Astrocyte of the spinal cord (primary cell): ENCODE data around the gene NTN1.

ENCODE experiments used
- DNase-seq: peaks from one replicate; pipeline ENCODE4 v3.0.0; 2011; ENCODE audit warnings: low read depth, low spot score
- H3K4me3 ChIP-seq: 2 replicates; pipeline ENCODE4 v1.5.1; 2011; ENCODE audit warnings: low read depth, mild to moderate bottlenecking, low read length, moderate library complexity
- CTCF ChIP-seq: IDR thresholded peaks from 2 replicates; pipeline ENCODE4 v1.5.1; 2012; ENCODE audit warnings: low read depth, mild to moderate bottlenecking, low read length, inconsistent platforms
- in situ Hi-C: cut with HindIII; loops from 2 replicates; pipeline ENCODE4 v1.10.0; 2017; ENCODE audit warnings: low sequenced_read_pairs

Gene NTN1

GRCh38 chr17:9192010-9192409 is 170.7 kb downstream of the NTN1 start:
- TF ChIP-seq CTCF: no peak
- H3K4me3 ChIP-seq: no peak overlapping the region
- DNase-seq: peak; percentile 5
- in situ Hi-C loops: no loop called here

- DNase-seq: no peak
- in situ Hi-C loops: no loop called here
- TF ChIP-seq CTCF: no peak
- no peak overlapping the region for H3K4me3 ChIP-seq
Observed at GRCh38 chr17:9195411-9195810, 174.1 kb downstream of the NTN1 start.

GRCh38 chr17:9195961-9196670 is 174.8 kb downstream of the NTN1 start:
- in situ Hi-C loops: no loop called here
- no peak overlapping the region for H3K4me3 ChIP-seq
- no peak for TF ChIP-seq CTCF
- no peak for DNase-seq

- in situ Hi-C loops: no loop called here
- TF ChIP-seq CTCF: no peak
- no peak for DNase-seq
- no peak overlapping the region for H3K4me3 ChIP-seq
Observed at GRCh38 chr17:9199571-9200551, 178.6 kb downstream of the NTN1 start.

GRCh38 chr17:9200699-9201359 is 179.5 kb downstream of the NTN1 start:
- in situ Hi-C loops: no loop called here
- no peak for TF ChIP-seq CTCF
- DNase-seq: no peak
- H3K4me3 ChIP-seq: no peak overlapping the region

- no peak for DNase-seq
- no peak for TF ChIP-seq CTCF
- no peak overlapping the region for H3K4me3 ChIP-seq
- in situ Hi-C loops: no loop called here
Observed at GRCh38 chr17:9202532-9202931, 181.2 kb downstream of the NTN1 start.
